Omental fat pad (tissue), 4 donors: Measurements from ENCODE around the gene TMEM218. TPM values are rescaled to one million over a fixed set of nuclear protein-coding genes. Genes with fewer than 3 reads are reported as not detected.

Experiments
- ATAC-seq: fragments of 150-250 bp; one replicate; pipeline ENCODE4 v1.9.1; 2016; ENCODE audit warnings: mild to moderate bottlenecking, moderate library complexity; ENCODE audit not compliant: low FRiP score
- DNase-seq: peaks from one replicate; pipeline ENCODE4 v3.0.0-alpha.2; 2019; ENCODE audit warnings: low spot score
- CTCF ChIP-seq, 3 donors: fragments of 450-650 bp; IDR thresholded peaks; one replicate each; pipeline ENCODE4 v1.5.1; 2016 to 2017; ENCODE audit warnings: antibody characterized with exemption in 3 of 3, mild to moderate bottlenecking in 3 of 3, moderate library complexity in 2 of 3
- total RNA-seq, 4 donors: library from RNA; depleted of rRNA; stranded (reverse); fragments of >200 nt; gene quantifications; one replicate each; pipeline ENCODE4 v1.1.0, GENCODE V29; 2016

TMEM218 gene
- total RNA-seq, 4 donors from 2014 or later: 17.0 to 24.4 (median 21.9) TPM

DNA sequence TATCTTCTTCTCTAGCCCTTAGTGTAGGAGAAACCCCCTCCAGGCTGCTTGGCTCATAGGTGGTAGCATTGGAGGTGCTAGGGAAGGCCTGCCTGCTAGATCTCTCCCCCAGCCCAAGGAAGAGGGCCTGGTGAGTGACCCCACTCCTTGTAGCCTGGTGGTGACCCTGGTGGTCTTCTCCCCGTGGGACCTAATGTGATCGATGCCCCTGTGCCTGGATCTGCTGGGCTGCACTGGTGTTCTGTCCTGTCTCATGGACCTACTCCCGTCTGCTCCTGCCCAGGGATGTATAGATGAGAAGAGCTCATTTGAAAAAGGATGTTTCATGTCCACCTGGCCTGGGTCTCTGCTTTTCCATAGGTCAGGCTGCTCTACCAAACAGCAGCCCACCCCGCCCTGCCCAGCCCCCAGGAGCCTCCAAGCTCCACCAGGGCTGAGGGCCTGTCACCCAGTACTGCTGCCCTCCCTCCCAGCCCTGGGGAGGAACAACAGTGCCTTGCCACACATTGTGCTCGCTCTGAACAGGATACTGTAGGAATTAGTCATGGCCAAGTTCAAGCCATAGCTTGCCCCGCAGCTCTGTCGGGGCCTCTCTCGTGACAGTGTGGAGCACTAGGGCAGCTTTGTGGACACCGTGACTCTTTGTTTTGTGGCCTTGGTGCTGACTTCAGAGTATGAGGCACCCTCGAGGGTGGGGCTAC is 28.7 kb downstream of the TMEM218 start:
- TF ChIP-seq CTCF (IDR thresholded peaks at IDR 0.05): no peak
- ATAC-seq (no peak), DNase-seq (no peak)

DNA sequence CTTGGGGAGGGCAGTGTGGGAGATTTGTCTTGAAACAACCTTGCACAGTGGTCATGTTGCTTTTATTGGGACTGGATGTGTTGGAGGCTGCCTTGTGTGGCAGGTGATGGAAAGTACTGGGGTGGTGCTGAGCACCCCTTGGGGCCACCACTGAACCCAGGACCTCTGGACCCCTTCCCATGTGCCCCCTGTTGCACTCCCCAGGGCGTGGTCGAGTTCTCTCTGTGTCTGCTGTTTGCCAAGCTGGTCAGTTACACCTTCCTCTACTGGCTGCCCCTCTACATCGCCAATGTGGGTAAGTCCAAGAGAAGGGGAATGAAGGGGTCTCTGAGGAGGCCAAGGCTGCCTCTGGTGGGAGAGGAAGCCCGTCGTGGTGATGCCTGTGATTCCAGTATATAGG is 29.4 kb downstream of the TMEM218 start:
- TF ChIP-seq CTCF (IDR thresholded peaks at IDR 0.05): no peak
- DNase-seq: no peak
- ATAC-seq: no peak

DNA sequence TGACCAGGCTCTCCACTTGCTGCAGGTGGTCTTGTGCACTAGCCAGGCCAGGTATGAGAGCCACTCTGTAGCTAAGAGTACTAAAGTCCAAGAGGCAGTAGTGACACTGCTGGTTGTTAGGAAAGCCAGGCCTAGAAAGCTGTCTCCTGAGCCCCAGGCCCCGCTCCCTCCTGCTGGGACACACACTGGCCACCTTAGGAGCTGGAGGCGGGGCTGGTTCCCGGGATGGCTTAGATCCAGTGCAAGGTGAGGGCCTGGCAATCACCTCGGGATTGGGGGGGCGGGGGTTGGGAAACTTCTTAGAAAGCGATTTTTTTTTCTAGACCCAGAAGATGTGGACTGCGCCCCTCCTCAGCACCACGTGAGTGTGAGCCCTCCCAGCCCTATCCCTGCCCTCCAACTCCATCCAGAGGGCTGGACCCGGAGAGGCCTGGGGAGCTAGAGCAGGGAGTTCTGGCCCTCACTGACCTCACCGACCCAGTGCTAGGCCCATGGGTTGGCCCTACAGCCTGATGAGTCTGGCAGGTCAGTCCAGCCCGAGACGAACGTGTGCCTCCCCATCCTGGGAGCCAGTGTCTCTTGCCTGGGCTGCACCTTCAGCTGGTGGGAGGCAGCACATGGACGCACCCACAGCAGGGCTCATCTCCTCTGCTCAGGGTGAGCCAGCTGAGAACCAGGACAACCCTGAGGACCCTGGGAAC is 30.2 kb downstream of the TMEM218 start:
- TF ChIP-seq CTCF (IDR thresholded peaks at IDR 0.05): no peak
- ATAC-seq: no peak

DNA sequence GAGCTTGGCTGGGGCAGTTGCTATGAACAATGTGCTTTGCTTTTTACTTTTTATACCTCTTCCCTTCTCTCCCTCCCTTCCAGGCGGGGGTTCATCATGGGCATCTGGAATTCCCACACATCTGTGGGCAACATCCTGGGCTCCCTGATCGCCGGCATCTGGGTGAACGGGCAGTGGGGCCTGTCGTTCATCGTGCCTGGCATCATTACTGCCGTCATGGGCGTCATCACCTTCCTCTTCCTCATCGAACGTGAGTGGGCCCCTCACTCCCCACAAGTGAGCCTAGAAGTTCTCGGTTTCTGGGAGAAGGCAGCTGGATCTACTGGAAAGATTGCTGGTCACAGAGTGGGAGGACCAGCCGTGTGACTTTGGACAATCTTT is 30.9 kb downstream of the TMEM218 start:
- ATAC-seq (no peak), DNase-seq (no peak)
- TF ChIP-seq CTCF (IDR thresholded peaks at IDR 0.05): no peak

More for the DNA sequence above, 30.2 kb downstream of the TMEM218 start:
- no peak for DNase-seq

GRCh38 chr11:125079878-125080530 is 31.4 kb downstream of the TMEM218 start:
- DNase-seq (no peak), ATAC-seq (no peak)
- TF ChIP-seq CTCF (IDR thresholded peaks at IDR 0.05): no peak

DNA sequence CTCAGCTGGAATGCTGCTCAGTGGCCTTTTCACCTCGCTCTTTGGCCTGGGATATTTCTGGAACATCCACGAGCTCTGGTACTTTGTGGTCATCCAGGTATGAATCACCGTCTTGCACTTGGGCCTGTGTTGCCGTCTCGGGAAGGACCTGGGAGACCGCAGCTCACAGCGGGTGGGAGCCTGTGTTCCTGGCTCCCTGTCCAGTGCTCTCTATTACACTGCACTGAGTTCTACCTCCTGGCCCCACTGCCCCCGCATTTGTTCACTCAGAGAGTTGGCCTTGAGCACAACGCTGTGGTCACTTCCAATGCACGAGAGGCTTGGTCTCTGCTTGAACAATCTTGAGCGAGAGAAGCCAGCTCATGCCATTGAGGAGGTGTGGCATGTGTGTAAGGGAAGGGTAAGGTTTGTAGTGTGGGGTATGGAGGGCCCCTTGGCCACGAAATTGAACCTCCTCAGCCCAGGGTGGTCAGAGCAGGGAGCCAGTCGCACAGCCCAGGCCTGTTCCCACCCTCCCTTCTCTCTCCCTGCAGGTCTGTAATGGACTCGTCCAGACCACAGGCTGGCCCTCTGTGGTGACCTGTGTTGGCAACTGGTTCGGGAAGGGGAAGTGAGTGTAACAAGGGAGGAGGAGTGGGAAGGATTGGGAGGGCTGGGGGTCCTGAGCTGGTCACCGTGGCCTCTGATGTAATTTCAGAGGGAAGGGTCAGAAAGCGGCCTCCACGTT is 32.1 kb downstream of the TMEM218 start:
- ATAC-seq: no peak
- DNase-seq: no peak

More for the DNA sequence above, 32.1 kb downstream of the TMEM218 start:
- no peak for TF ChIP-seq CTCF (IDR thresholded peaks at IDR 0.05)
